GM21367 (cell line): ENCODE data around the gene MORN1.

Source experiments
- ATAC-seq: cut with Tn5 transposase; IDR thresholded peaks from one replicate; pipeline ENCODE4 v1.9.1; 2021; ENCODE audit not compliant: unreplicated experiment

MORN1 gene

DNA sequence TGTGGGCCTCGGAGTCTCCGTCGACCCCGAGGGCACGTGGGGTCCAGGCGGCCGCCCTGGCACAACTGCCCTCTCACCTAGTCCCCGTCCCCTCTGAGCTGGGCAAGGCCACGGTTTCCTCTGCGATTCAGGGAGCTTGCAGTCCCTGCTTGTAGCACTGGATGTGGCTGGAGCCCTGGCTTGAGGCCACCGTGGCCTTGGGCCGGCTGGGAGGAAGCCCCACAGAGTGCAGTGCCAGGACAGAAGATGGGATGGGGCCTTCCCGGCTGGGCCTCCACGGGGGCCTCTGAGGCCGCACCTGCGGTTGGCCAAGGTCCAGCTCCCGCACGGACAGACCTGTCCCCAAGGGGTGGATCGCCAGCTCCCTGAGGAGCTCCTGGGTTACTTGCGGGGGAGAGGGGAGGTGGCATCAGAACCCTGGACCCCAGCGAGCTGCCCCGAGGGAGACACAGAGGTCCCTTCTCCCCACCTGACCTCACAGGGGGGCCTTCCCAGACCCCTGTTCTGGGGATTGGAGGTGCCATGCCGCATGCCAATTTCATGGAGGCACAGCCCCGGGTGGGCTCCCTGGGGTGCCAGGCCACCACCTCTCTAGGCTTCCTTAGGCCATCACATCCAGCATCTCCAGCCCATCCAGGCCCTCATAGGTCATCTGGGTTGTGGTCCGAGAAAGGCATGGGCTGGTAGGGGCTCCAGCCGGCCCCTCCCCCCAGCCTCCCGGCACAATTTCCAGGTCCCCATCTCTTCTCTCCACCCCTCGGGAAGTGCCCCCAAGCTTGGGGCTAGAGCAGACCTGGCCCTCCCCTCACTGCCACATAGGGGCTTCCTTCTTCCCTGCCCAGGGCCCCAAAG, 80.8 kb downstream of the MORN1 start:
- no peak for ATAC-seq

DNA sequence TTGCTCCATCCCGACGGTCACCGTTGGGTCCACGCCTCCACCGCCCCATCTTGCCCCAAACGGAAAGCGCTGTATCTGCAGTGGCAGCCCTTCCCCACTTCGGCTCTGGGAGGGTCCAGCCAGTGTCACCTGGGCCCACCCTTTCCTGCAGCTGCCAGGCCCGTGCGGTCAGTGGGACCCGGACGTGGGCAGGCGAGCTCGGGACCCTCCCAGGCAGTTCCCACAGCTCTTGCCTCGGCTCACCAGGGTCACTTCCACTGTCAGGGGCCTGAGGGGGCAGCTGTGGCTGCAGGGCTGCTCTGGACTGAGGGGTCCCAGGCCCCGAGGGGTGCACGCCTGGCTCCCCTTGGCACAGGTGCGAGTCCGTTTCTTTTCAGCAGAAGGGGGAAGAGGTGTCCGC, 82.5 kb downstream of the MORN1 start:
- ATAC-seq: no peak

DNA sequence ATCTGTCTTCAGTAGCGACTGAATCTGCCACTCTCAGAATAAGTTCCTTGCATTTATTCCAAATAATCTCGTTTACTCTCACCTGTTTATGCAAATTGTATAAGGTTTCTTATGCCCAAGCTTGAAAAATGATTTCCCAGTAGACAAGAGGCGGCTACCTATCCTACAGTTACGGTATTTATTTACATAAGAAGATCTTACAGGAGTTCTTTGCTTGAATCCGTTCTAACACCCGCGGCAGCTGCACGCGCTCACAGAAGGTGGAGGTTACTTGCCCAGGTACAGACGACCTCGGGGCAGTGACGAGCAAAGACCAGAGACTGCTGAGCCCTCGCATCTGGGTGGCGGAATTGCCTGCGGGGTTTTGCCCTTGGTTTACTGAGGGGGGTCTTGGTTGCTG, 83.4 kb downstream of the MORN1 start:
- no peak for ATAC-seq

DNA sequence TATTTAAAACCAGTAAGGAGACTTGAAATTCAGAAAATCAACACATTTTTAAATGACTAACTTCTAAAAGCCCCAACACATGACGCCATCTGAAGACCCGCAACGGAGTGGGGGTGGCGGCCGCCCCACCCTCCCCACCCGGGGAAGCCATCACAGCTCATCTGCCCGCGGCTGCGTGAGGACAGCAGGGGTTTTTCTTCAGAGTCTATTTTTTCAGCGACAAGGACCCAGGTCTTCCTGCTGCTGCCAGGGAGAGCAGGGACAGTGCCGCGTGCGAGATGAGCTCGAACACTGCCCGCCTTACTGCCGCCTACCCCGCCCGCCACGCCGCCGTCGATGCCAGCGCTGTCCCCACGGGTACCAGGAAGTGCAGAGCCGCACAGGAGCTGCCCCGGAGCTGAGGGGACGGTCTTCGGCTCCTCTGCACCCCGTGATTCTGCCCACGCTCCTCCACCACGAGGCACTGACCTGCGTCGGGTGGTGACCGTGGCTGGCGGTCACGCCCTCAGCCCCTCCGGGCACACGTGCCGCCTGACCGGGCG, 84.2 kb downstream of the MORN1 start:
- no peak for ATAC-seq

DNA sequence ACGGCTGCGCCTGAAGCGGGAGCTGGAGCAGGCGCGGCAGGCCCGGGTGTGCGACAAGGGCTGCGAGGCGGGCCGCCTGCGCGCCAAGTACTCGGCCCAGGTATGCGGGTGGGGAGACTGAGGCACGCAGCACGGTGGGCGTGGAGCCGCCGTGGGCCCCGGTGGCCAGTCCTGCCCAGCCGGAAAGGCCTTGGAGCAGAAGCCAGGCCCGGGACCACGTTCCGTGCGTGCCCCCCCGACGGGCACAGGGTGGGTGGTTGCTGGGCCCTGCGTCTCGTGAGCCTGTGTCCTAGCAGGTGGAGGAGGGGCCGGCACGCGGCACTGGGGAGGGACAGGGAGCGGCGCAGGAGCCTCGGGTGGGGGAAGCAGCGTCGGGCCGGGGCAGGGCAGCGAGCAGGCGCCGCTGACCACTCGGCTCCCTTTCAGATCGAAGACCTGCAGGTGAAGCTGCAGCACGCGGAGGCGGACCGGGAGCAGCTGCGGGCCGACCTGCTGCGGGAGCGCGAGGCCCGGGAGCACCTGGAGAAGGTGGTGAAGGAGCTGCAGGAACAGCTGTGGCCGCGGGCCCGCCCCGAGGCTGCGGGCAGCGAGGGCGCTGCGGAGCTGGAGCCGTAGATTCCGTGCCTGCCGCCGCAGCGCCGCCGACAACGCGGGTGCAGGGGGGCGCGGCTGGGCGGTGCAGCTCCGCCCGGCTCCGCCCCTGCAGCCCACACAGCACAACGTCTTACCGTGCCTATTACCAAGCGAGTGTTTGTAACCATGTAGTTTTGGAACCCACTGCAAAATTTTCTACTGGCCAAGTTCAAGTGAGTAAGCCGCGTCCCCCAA, 85.0 kb downstream of the MORN1 start:
- no peak for ATAC-seq

DNA sequence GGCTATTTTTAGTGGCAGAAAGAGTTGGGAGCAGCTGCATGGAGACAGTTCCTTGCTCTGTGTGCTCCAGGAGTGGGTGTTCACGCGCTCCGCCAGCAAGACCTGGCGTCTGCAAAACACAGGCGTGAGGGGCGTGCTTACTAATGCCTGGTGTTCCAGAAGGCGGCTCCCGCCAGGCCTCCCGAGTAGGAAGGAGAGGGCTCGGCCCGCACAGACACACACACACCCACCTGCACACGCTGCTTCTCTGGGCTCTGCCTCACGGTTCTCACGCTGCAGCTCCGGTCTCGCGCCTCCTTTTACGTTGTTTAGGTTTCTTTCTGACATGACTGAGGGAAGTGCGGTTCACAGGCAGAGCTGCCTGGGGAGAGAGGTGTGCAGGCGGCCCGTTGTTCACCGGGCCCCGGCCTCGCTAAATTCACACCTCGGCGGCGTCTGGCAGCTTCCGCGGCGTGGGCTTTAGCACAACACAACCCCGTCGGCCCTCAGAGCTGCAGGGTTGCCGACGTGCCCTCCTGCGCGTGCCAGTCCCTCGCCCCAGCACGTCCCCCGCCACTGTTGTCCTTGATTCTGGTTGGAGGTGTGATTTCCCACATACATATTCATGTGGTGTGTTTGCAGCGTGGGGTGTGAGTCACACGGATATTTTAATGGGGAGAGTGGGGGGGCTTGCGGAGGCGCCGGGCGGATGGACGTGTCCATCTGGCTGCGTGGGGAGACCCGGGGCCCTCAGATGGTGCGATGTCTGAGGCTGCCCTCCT, 86.3 kb downstream of the MORN1 start:
- no peak for ATAC-seq

DNA sequence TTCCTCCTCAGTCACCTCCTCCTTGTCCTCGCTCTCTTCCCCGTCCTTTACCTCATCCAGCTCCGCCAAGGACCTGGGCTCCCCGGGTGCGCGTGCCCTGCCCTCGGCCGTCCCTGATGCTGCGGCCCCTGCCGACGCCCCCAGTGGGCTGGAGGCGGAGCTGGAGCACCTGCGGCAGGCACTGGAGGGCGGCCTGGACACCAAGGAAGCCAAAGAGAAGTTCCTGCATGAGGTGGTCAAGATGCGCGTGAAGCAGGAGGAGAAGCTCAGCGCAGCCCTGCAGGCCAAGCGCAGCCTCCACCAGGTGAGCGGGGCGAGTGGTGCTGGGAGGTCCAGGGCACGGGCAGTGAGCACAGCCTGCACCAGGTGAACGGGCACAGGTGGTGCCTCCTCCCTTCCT, 87.1 kb downstream of the MORN1 start:
- no peak for ATAC-seq

DNA sequence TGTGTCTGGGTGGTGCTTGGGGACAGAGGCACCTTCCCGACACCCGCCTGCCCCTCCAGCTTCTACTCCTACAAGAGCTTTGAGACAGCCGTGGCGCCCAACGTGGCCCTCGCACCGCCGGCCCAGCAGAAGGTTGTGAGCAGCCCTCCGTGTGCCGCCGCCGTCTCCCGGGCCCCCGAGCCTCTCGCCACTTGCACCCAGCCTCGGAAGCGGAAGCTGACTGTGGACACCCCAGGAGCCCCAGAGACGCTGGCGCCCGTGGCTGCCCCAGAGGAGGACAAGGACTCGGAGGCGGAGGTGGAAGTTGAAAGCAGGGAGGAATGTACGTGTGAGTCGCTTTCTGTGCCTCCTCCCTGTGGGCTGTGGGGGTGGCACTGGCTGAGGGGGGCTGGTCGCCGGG, 87.6 kb downstream of the MORN1 start:
- ATAC-seq: no peak

DNA sequence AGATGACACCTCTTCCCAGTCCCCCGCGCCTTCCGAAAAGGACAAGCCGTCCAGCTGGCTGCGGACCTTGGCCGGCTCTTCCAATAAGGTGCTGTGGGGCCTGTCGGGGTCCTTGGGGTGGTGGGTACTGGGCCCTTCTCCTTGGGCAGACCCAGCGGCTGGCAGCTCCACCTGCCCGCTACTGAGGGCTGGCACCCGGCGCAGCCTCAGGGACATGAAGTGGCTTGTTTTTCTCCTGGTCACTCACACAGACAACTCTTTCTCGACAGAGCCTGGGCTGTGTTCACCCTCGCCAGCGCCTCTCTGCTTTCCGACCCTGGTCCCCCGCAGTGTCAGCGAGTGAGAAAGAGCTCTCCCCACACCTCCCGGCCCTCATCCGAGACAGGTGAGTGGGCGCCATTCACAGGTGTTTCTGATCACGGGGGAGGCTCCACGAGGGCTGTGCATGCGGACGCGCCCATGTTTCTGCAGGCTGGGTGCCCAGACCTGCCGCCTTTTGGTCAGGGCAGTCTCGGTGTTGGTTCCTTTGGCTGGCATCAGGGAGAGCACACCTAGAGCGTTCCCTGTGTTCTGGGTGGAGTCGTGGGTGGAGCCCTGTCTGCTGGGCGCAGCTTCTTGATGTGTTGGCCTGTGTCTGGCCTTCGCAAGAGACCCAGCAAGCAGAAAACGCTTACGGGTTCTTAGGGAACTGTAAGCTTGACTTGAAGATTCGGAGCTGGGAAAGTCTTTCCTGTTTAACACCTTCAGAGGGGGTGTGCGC, 88.2 kb downstream of the MORN1 start:
- ATAC-seq: no peak

DNA sequence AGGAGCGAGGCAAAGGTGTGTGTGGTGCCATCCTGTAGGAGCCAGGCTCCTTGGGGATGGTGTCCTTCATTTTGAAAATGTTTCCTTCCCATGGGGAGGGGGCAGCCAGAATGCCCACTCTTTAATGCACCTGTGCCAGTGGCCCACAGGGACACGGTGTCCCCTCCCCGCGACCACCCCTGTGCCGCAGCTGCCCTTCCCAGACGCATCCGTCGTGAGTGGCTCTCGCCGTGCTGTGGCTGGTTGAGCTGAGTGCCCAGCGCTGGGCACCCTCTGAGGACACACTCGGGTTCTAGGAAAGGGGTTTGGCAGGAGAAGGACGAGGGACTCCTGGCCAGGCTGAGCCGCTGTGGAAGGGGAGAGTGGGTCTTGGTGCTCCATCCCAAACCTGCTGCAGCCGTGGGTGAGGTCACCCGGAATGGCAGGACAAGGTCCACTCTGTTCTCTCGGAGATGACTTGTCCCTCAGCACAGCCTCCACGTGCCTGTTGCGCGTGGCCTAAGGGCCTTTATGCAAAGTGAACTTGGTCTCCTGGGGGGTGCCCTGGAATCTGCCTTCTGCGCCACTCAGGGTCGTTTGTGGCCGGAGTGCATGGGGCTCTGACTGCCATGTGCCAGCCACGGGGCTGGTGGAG, 88.9 kb downstream of the MORN1 start:
- no peak for ATAC-seq

DNA sequence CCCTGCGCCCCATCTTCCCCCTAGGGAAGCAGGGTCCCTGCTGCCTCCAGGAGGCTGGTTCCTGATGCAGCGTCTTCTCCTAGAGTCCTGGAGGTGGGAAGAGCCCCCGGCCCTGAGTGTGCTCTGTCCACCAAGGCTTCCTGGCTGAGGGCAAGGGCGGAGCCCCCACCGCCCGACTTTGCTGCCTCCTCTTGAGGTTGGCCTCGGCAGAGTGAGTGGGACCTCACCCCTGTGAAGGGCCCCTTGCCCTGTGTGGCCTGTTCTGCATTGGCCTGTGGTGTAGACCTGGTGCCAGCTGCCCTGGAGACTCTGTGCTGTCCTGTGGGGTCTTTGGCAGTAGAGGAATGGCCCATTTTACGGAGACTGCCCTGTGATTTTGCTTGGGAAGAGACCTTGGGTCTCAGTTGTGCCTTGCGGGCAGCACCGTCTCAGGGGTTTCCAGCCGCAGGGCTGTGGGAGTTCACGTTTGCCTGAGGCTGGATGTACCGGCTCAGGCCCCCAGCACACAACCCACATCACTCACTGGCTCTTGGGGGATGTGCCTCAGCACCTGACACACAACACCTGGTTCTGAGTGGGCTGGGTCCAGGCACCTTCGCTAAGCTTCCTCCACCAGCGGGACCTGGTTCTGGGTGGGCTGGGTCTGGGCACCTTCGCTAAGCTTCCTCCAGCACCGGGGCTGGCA, 89.6 kb downstream of the MORN1 start:
- no peak for ATAC-seq

DNA sequence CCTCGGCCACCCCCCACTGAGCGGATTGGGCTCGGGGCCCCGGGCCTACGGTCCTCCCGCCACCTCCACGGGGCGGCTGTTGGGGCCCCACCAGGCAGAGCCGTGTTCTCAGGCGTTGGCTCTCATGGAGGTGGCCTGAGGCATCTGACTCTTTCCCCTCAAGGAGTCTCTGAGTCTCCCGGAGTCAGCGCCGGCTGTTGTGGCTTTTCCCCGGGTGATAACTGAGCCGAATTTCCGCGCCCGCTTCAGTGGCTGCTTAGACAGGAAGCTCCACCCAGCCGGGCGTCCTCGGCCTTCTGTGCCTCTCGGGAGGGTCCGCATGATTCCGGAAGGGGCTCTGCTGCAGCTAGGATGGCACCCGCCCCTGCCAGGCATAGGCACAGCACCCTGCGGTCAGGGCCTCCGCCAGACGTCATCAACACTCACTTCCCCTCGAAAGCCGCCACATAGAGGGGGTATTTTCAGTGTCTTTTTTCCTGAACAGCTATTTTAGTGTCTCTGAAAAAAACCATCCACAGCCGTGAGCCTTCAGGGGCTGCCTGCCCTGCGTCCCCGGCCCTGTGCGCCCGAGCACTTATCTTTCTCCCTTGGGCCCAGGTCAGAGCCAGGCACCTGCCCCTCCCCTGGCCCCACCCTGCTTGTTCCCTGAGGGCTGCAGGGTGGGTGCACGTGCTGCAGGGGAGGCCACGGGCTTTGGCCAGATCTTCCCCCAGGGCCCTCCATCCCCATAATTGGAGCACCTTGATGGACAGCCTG, 90.3 kb downstream of the MORN1 start:
- peak; percentile 52 for ATAC-seq

DNA sequence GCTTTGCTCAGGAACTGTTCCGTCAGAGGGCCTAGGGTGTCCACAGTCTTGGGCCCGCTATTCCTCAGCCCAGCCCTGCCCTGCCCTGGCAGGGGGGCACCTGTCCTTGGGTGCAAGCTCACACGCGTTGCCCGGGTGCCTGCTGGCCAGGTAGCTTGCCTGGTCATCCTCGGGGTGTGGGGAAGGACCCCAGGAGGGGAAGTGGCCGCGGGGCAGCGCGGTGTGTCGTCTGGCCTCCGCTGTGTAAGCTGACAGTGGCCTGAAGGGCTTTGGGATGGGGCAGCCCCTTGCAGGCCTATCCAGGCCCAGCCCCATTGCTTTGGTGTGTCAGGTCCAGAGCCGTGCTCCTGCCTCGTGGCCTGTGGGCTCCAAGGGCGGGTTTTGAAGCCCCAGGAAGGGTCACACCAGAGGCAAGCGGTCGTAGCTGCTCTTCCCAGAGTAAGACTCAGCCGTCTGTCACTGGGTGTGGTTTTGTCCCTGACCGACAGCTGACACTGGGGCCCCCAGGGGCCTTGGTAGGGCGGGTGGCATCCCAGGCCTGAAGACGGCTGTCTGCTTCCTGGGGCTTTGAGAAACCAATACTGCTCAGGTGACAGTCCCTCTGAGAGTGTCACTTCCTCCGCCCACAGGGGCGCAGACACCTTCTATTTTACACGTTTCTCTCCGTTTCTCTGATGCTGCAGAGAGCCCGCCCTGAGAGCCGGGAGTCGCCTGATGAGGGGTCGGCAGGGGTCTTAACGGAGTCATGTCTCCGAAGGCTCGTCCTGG, 91.2 kb downstream of the MORN1 start:
- peak; percentile 75 for ATAC-seq

DNA sequence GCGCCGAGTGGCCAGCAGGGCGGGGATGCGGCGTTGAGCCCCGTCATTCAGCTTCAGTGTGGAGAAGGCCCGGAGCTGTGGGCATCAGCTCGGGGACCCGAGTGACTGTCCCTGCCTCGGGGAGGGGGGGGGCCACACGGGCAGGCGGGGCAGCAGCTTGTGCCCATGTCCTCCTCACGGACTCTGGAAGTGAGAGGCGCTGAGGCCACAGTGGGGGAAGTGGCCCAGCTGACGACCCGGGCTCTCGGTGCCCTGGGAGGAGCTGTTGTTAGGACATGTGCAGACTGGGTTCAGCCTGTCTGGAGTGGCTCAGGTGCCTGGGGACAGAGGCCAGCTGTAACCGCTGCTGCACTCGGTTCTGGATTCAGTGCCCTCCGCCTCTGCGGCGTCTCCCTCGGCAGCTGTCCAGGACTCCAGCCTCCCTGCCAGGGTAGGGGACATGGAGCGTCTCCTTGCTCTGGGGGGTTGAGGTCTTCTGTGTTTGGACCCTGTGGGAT, 92.2 kb downstream of the MORN1 start:
- no peak for ATAC-seq

DNA sequence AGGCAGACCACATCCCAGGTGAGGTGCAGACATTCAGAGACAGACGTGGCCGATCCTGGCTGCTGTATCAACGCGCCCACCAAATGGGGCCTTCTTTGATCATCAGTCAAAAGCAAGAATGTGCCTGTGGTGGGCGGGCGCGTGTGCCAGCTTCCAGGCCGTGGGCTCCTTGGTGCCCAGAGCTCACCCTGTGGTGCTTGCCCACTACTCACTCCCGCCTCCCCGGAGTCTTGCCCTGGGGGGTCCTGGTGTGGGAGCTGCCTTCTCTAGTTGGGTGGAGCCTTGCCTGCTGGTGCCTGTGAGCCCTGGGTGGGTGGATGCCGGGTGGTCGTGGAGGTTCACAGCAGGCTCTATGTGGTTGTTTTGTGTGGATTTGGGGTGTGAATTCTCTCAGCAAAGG, 92.7 kb downstream of the MORN1 start:
- ATAC-seq: no peak

DNA sequence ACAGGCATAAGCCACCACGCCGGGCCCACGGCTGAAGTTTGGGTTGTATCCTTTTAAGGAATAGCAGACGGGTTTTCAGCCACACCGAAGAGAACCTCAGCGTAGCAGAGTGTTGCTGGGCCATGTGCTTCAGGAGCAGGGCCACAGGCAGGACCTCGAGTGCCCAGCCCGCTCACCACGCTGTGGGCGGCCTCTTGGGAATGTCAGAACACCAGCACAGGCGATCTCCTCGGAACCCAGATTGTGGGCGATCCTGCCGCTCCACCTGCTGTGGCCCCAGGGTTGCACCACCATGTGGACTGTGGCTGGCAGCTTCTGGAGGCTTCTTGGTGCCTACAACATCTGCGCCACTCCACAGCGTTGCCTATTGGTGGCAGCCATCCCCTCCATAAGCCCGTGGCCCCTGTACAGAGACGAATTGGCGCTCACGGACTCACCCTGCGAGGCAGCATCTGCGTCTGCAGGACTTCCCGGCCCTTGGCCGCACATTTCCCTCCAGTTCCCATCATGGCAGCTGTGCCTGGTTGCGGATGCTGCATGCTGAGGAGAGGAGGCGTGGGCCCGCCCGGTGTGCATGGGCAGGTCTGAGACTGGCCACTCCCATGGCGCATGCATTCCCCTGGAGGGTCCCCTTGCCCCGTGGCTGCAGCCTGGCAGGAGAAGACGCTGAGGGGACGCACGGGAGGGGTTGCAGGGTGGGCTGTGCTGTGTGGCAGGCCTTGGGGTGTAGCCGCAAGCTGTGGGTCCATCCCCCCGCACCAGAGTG, 93.9 kb downstream of the MORN1 start:
- ATAC-seq: no peak

DNA sequence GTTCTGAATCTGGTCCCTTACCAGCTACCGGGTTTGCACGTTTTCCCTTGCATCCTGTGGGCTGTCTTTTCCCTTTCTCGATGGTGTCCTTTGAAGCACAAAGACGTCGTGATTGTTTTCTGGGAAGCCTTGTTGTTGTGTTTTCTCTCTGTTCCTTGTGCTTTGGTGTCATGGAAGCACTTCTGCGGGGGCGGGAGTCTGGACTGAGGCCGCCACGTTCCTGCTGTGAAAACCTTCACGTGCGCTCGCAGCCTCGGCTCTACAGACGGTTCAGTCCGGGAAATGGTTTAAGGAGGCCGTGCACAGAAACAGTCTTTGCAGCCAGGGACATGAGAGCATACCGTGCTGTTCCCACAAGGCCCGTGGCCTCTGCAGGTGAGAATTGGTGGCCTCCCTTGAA, 94.7 kb downstream of the MORN1 start:
- no peak for ATAC-seq
